Putamen (tissue), 1 donor: ENCODE results near the gene SLC8A1.

Experiments
- DNase-seq: peaks from one replicate; pipeline ENCODE4 v3.0.0-alpha.2; 2016; ENCODE audit warnings: low spot score

SLC8A1 gene

GRCh38 chr2:40271094-40271493, 180.8 kb downstream of the SLC8A1 start:
- DNase-seq, result no peak

DNA sequence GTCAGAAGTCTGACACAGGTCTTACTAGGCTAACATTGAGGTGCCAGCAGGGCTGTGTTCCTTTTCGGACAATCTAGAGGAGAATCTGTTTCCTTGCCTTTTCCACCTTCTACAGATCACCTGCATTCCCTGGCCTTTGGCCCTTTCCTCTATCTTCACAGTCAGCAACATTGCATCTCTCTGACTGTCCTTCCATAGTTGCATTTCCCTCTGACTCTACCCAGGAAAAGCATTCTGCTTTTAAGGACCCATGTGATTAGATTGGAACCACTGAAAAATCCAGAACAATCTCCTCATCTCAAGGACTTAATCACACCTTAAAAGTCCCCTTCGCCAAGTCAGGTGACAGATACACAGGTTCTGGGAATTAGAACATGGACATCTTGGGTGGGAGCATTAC, 181.5 kb downstream of the SLC8A1 start:
- DNase-seq, result no peak

DNA sequence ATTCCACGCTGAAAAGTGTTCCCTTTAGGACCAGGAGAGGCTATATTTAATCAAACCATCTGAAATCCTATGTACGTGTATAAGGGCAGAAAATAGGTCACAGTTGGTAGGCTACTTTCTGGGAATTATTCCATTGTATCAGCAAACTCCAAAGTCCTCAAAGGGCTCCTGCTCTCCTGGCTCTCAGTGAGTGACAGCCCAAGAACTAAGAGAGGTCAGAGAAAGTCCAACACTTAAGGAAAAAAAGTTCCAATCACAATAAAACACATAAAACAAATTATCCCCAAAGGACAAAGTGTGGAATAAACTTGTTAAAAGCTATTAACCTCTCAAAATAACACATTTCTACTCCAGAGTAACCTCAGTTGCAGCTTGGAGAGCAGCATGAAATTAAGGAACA, 183.3 kb downstream of the SLC8A1 start:
- DNase-seq, result no peak

DNA sequence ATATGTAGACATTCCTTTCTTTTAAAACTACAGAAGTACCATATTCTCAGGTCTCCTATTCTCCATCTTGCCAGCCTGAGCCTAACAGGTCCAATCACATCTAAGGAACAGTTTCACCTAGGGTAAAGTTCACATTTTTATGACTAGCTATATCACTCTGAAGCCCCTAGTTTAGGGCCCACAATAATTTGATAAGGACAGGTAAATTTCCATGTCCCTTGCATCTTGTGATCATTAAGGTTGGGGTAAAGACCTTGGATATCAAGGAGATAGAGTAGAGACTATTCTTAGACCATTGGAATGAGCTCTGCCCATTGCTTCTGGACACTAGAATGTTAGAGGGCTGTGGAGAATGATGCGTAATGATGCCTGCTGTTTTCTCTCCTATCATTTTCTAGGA, 185.7 kb downstream of the SLC8A1 start:
- DNase-seq, result no peak

DNA sequence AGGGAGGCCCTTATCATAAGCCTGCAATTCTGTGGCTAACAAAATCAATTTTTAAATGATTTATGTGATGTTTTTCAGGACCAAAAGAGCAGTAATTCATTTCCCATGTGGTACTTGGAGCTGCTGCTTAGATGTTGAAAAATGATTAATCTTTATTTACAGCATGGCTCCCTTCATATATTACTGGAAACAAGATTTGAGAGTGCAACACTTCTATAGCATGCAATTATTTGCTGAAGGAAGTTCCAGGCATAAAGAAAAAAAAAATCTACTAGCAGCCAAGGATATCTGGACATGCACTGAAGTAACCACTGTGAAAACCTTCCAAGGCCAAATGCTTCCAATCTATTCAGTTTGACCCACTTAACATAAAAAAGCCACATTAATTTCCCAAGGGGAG, 186.3 kb downstream of the SLC8A1 start:
- DNase-seq, result no peak

- no peak for DNase-seq
Measured at GRCh38 chr2:40261042-40261441, 190.8 kb downstream of the SLC8A1 start.

- no peak for DNase-seq
Measured at GRCh38 chr2:40260437-40260836, 191.5 kb downstream of the SLC8A1 start.

GRCh38 chr2:40259900-40260299, 192.0 kb downstream of the SLC8A1 start:
- no peak for DNase-seq

GRCh38 chr2:40258135-40258457, 193.8 kb downstream of the SLC8A1 start:
- DNase-seq, result no peak

GRCh38 chr2:40257340-40258134, 194.4 kb downstream of the SLC8A1 start:
- DNase-seq, result no peak

- DNase-seq, result no peak
Measured at GRCh38 chr2:40256649-40257048, 195.2 kb downstream of the SLC8A1 start.

- no peak for DNase-seq
Measured at GRCh38 chr2:40256008-40256407, 195.9 kb downstream of the SLC8A1 start.

DNA sequence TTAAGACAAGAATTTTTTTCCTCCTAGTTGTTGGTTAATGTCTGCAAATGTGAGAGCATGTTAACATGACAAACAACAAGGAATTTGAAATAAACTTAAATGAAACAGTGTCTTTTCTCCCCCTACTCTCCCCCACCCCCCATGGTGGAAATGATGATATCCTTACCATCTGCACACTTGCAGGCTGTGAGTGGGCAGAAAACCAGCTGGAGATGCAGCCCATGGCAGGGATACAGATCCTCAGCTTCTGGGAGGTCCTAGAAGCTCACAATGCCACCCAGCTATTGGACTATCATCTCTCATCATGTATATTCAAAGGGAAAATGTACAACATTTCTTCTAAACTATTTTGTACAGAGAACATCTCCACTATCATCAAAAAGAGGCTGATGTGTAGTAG, 196.8 kb downstream of the SLC8A1 start:
- no peak for DNase-seq

GRCh38 chr2:40254611-40255010, 197.3 kb downstream of the SLC8A1 start:
- DNase-seq, result no peak

GRCh38 chr2:40251137-40251536, 200.8 kb downstream of the SLC8A1 start:
- no peak for DNase-seq

GRCh38 chr2:40249577-40249976, 202.3 kb downstream of the SLC8A1 start:
- no peak for DNase-seq

- DNase-seq, result no peak
Measured at GRCh38 chr2:40248294-40248693, 203.6 kb downstream of the SLC8A1 start.

GRCh38 chr2:40244675-40245074, 207.2 kb downstream of the SLC8A1 start:
- DNase-seq, result no peak

- DNase-seq, result no peak
Measured at GRCh38 chr2:40244251-40244650, 207.6 kb downstream of the SLC8A1 start.

- no peak for DNase-seq
Measured at GRCh38 chr2:40243581-40244187, 208.2 kb downstream of the SLC8A1 start.

- DNase-seq, result no peak
Measured at GRCh38 chr2:40242315-40242714, 209.6 kb downstream of the SLC8A1 start.

DNA sequence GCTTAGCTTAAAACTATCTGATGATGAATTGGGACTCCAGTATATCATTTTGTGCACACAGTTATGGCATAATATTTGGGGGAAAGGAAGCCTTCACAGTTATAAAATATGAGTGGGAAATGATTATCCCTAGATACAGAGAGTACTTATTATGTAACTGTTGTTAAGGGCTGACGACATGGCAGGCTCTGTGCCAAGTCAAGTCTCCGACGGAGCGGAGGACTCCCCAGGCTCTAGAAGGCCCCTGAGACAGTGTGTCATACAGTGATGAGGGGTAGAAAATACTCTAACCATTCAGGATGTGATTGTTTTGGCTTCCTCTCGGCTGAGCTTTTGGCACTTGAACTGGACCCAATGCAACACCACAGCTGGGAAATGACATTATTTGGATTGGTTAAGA, 211.8 kb downstream of the SLC8A1 start:
- peak; percentile 63 for DNase-seq

- no peak for DNase-seq
Measured at GRCh38 chr2:40230707-40231432, 221.0 kb downstream of the SLC8A1 start.
